ENCODE measurements around the gene KPTN. TPM values are rescaled to one million over a fixed set of nuclear protein-coding genes. Genes with fewer than 3 reads are reported as not detected.

Gene KPTN
- total RNA-seq, 2 donors from 2014 or later, result 3.1 to 4.6 TPM

- intact Hi-C loops (cut with DNase I), result no loop called here
- Histone ChIP-seq H3K9me3 (no peaks in the 10 kb centered on the region), H3K4me3 (no peak overlapping the region), H3K36me3 (replicated peaks in 1 of 2; ENCODE audit: insufficient read depth in 1 of 2, low read depth in 2 of 2) (no peaks in the 10 kb centered on the region), H3K27me3 (no peaks in the 10 kb centered on the region), H3K4me1 (peaks cover 14% of the 10 kb centered on the region), H3K27ac (no peak overlapping the region)
- TF ChIP-seq POLR2A (IDR thresholded peaks at IDR 0.05) (no peak), CTCF (IDR thresholded peaks at IDR 0.05) (no peak)
- ATAC-seq, result no peak
- WGBS, 2 donors, result 76% methylated on average over 8 to 9 of the region's 9 CpGs
- no peak for DNase-seq
These were observed 8.6 kb downstream of the KPTN start for GRCh38 chr19:47475465-47475864.

GRCh38 chr19:47473336-47473735, 10.7 kb downstream of the KPTN start:
- intact Hi-C loops (cut with DNase I), result no loop called here
- WGBS, 2 donors, result 79 to 84% methylated on average over 3 to 8 of the region's 10 CpGs
- Histone ChIP-seq H3K36me3 (replicated peaks in 1 of 2; ENCODE audit: insufficient read depth in 1 of 2, low read depth in 2 of 2) (no peaks in the 10 kb centered on the region), H3K4me3 (no peak overlapping the region), H3K4me1 (peaks cover 22% of the 10 kb centered on the region), H3K9me3 (no peaks in the 10 kb centered on the region), H3K27me3 (no peaks in the 10 kb centered on the region), H3K27ac (no peak overlapping the region)
- TF ChIP-seq CTCF (IDR thresholded peaks at IDR 0.05) (no peak), POLR2A (IDR thresholded peaks at IDR 0.05) (no peak)
- DNase-seq (no peak), ATAC-seq (no peak)

DNA sequence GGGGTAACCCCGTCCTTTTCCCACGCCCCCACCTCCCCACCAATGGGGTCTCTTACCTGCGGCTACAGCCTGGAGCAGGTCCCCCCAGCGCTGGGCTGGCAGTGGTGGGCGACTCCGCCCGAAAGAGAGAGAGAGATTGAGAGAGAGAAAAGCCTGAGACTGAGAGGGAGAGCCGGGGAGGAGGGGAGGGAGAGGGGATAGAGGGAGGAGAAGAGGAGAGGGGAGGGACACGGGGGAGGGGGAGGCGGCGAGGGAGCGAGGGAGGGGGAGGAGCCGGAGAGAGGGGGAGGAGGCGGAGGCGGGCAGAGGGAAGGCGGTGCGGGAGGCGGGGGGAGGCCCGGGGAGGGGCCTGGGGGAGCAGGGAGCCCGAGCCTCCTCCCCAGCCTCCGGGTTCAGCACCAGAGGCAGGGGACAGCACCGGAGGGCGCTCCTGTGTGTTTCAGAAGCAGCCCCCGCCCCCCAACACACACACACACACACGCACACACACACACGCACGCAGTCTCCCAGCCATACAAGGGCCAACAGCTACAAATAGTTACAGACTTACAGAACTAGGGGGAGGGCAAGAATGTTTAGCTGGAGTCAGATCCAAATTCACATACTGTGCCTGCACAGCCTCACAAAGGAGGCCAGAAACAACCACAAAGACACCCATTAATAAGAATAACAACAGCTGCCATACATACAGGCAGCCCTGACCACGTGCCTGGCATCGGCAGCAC, 12.1 kb downstream of the KPTN start, which contains the start of gene SLC8A2:
Gene SLC8A2, minus strand, starts transcription at position 161 of the 725 bp plus-strand sequence. CDS start 5,490 bp downstream, outside the sequence.
- Histone ChIP-seq H3K4me3 (peak within 1 kb of the TSS in 1 of 2 donors; percentile 33), H3K9me3 (no peaks in the 10 kb centered on the region), H3K36me3 (replicated peaks in 1 of 2; ENCODE audit: insufficient read depth in 1 of 2, low read depth in 2 of 2) (no peaks in the 10 kb centered on the region), H3K27ac (no peak within 1 kb of the TSS), H3K4me1 (peaks cover 22% of the 10 kb centered on the region), H3K27me3 (no peaks in the 10 kb centered on the region)
- ATAC-seq (peak; percentile 83), DNase-seq (peak; percentile 83 to 88 (median 86))
- TF ChIP-seq POLR2A (IDR thresholded peaks at IDR 0.05) (no peak), CTCF (IDR thresholded peaks at IDR 0.05) (no peak)
- 2 to 3% methylated on average over 20 to 25 of the region's 29 CpGs for WGBS, 2 donors
- intact Hi-C loops (cut with DNase I), result no loop called here

- peak; percentile 26 for ATAC-seq
- no peak for DNase-seq
- intact Hi-C loops (cut with DNase I), result no loop called here
- Histone ChIP-seq H3K4me1 (peaks cover 22% of the 10 kb centered on the region), H3K36me3 (replicated peaks in 1 of 2; ENCODE audit: insufficient read depth in 1 of 2, low read depth in 2 of 2) (no peaks in the 10 kb centered on the region), H3K9me3 (no peaks in the 10 kb centered on the region), H3K4me3 (peak overlapping the region in 1 of 2 donors; percentile 33), H3K27ac (no peak overlapping the region), H3K27me3 (no peaks in the 10 kb centered on the region)
- WGBS, 2 donors, result 1 to 5% methylated on average over 4 to 16 of the region's 16 CpGs
- TF ChIP-seq POLR2A (IDR thresholded peaks at IDR 0.05) (no peak), CTCF (IDR thresholded peaks at IDR 0.05) (no peak)
These were observed 12.7 kb downstream of the KPTN start for GRCh38 chr19:47471381-47471732.

Data from body of pancreas (tissue), 4 donors.